ENCODE results near the gene SAP30BP. TPM values are rescaled to one million over a fixed set of nuclear protein-coding genes. Genes with fewer than 3 reads are reported as not detected.

The SAP30BP gene
- total and polyA plus RNA-seq, 2 donors: 72.4 to 85.4 TPM

DNA sequence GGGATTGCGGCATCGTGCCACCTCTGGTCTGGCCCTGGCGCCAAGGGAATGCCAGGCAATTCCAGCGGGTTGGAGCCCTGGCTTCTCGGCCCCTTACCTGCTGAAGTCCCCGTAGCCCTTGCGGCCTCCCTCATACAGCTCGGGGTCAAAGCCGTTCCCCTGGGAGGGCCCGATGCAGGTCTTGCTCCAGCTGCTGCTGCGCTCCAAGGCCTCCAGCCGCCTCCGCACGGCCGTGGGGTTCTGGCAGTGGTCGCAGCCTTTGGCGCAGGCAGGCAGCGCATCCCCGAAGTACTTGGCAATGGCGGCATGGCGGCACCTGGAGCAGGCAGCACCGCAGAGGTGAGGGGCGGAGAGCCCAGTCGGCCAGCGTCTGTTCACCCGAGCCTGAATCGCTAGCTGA lies 35.8 kb upstream of the SAP30BP start:
- DNase-seq (ENCODE audit: low read depth in 6 of 9, low spot score in 9 of 9): no peak
- Histone ChIP-seq H3K27ac (ENCODE audit: low read depth in 1 of 2, low read length in 1 of 2) (no peak overlapping the region), H3K36me3 (ENCODE audit: control insufficient read depth in 2 of 2, insufficient read depth in 2 of 2, low read length in 1 of 2) (peaks cover 14 to 15% of the 10 kb centered on the region in 2 donors), H3K9me3 (ENCODE audit: control insufficient read depth in 2 of 2, insufficient read depth in 1 of 2, low read length in 1 of 2) (peaks cover 0 to 6% of the 10 kb centered on the region in 2 donors), H3K4me3 (ENCODE audit: low read length in 2 of 2) (no peak overlapping the region), H3K27me3 (ENCODE audit: control insufficient read depth in 2 of 2, insufficient read depth in 1 of 2, low read length in 1 of 2) (no peaks in the 10 kb centered on the region), H3K4me1 (ENCODE audit: control insufficient read depth in 2 of 2, insufficient read depth in 2 of 2, low read length in 2 of 2) (peaks cover 8 to 23% of the 10 kb centered on the region in 2 donors)
- 95% methylated on average over 27 of the region's 27 CpGs for WGBS

DNA sequence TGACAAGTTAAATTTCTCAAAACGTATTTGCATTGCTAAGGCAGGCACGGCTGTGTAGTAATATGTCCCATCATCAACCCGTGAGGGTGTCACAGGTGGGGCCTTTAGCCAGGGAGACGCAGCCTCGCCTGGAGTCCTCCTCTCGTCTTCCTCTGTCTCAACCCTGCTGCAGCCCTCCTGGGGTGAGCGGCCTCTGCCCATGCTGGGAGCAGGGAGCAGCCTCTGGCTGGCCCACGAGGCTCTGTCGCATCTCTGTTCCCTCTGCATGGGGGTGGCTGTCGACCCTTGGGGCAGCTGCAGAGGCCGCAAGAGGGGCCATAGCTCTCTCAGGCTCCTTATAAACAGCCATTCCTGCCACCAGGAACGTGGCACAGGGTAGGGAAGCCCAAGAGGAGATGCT lies 34.7 kb upstream of the SAP30BP start:
- Histone ChIP-seq H3K4me3 (ENCODE audit: low read length in 2 of 2) (no peak overlapping the region), H3K27me3 (ENCODE audit: control insufficient read depth in 2 of 2, insufficient read depth in 1 of 2, low read length in 1 of 2) (no peaks in the 10 kb centered on the region), H3K4me1 (ENCODE audit: control insufficient read depth in 2 of 2, insufficient read depth in 2 of 2, low read length in 2 of 2) (peaks cover 8 to 23% of the 10 kb centered on the region in 2 donors), H3K36me3 (ENCODE audit: control insufficient read depth in 2 of 2, insufficient read depth in 2 of 2, low read length in 1 of 2) (peaks cover 4% of the 10 kb centered on the region in 2 donors), H3K27ac (ENCODE audit: low read depth in 1 of 2, low read length in 1 of 2) (no peak overlapping the region), H3K9me3 (ENCODE audit: control insufficient read depth in 2 of 2, insufficient read depth in 1 of 2, low read length in 1 of 2) (peaks cover 0 to 6% of the 10 kb centered on the region in 2 donors)
- WGBS: 91% methylated on average over 12 of the region's 12 CpGs
- DNase-seq (ENCODE audit: low read depth in 6 of 9, low spot score in 9 of 9): no peak

DNA sequence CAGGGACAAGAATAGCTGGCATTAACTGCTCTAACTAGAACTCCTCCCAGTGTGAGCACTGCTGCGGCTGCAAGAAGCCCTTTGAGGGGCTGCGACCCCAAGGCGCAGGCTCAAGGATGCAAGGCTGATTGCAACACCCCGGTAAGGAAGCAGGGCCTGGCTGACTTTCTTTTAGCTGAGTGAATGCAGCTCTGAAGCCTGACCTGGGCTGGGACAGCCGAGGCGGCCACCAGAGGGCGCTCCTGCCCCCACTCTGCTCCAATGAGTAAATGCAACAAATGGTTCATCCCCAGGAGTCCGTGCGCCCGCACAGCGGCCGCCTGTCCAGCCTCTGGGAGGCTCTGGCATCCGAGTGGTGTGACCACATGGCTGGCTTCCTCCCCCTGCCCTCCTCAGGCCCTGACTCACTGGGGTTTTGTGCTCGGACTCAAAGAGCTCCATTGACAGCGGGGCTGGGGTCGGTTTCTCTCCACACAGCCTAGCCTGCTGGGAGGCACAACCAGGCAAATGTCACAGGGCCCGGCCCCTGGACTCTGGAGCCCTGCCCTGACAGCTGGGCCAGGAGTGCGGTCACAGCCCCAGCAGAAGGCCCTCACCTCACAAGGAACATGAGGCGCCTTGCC lies 34.2 kb upstream of the SAP30BP start, which contains the start of gene SMIM5:
SMIM5 (plus strand) TSS at position 572 of the 623 bp plus-strand sequence. CDS start 6,768 bp downstream, outside the sequence.
- Histone ChIP-seq H3K4me3 (ENCODE audit: low read length in 2 of 2) (no peak within 1 kb of the TSS), H3K36me3 (ENCODE audit: control insufficient read depth in 2 of 2, insufficient read depth in 2 of 2, low read length in 1 of 2) (peaks cover 4 to 7% of the 10 kb centered on the region in 2 donors), H3K27ac (ENCODE audit: low read depth in 1 of 2, low read length in 1 of 2) (peak within 1 kb of the TSS in 1 of 2 donors; percentile 55), H3K27me3 (ENCODE audit: control insufficient read depth in 2 of 2, insufficient read depth in 1 of 2, low read length in 1 of 2) (no peaks in the 10 kb centered on the region), H3K4me1 (ENCODE audit: control insufficient read depth in 2 of 2, insufficient read depth in 2 of 2, low read length in 2 of 2) (peaks cover 8 to 23% of the 10 kb centered on the region in 2 donors), H3K9me3 (ENCODE audit: control insufficient read depth in 2 of 2, insufficient read depth in 1 of 2, low read length in 1 of 2) (peaks cover 0 to 6% of the 10 kb centered on the region in 2 donors)
- peak; percentile 45 to 88 (median 67) for DNase-seq (ENCODE audit: low read depth in 6 of 9, low spot score in 9 of 9)
- WGBS: 32% methylated on average over 19 of the region's 19 CpGs

DNA sequence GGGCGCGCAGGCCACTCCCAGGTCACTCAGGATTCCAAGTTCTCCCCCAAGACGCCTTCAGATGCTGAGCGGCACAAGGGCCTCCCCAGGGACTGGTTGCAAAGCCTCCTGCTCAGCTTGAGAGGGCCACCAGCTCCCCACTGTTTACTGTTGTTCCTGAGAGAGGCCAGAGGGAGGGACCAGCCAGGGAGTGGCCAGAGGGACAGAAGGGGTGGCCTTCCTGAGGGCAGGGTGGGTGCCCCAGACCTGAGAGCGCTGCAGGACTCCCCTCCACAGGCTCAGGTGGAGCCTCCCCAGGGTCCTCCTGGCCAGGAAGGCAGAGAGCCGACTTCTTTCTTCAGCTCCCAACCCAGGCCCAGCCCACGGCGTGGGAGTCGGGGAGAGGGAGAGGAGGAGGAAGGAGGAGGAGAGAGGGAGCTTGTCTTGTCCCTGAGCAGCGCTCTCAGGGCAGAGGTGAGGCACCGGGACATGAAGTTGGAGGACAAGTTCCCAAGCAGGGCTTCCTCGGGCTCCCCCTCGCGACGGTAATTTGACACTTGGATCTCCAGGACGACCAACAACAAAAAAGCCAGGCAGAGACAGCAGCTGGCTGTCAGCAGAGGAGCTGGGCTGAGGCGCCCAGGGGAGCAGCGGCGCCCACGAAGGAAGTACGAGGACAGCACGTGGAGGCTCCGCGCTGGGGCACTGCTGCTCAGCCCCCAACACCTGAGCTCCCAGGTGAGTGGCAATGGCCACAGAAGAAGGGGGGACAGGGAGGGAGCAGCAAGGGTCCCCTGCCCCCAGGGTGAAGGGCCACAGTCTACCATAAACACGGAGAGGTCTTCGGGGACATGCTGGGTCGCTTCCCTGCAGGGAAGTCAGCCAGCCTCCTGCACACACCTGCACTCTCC lies 33.4 kb upstream of the SAP30BP start:
- WGBS: 29% methylated on average over 27 of the region's 27 CpGs
- no peaks in the 10 kb centered on the region for H3K27me3 ChIP-seq (ENCODE audit: control insufficient read depth in 2 of 2, insufficient read depth in 1 of 2, low read length in 1 of 2)
- no peak overlapping the region for H3K4me3 ChIP-seq (ENCODE audit: low read length in 2 of 2)
- peaks cover 0 to 6% of the 10 kb centered on the region in 2 donors for H3K9me3 ChIP-seq (ENCODE audit: control insufficient read depth in 2 of 2, insufficient read depth in 1 of 2, low read length in 1 of 2)
- peak; percentile 55 to 89 (median 70) for DNase-seq (ENCODE audit: low read depth in 6 of 9, low spot score in 9 of 9)
- H3K4me1 ChIP-seq (ENCODE audit: control insufficient read depth in 2 of 2, insufficient read depth in 2 of 2, low read length in 2 of 2): peaks cover 8 to 23% of the 10 kb centered on the region in 2 donors
- peak overlapping the region in 1 of 2 donors; percentile 55 for H3K27ac ChIP-seq (ENCODE audit: low read depth in 1 of 2, low read length in 1 of 2)
- peaks cover 4 to 8% of the 10 kb centered on the region in 2 donors for H3K36me3 ChIP-seq (ENCODE audit: control insufficient read depth in 2 of 2, insufficient read depth in 2 of 2, low read length in 1 of 2)

DNA sequence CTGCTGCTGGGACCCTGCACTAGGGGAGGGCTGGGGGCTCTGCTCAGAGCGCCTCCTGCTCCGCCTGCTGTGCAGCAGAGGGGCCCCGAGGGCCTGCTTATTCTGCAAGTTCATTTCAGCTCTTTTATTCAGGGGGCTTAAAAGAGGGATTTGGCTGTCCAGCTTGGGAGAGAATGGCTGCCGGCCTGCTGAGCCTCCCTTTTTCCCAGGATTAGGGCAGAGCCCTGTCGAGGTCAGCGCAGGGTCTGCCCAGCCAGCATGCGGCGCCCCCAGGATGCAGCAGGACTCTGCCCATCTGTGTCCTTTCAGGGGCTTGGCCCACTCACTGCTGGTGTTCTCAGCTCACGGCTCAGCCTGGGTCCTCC lies 32.8 kb upstream of the SAP30BP start:
- no peak overlapping the region for H3K4me3 ChIP-seq (ENCODE audit: low read length in 2 of 2)
- H3K4me1 ChIP-seq (ENCODE audit: control insufficient read depth in 2 of 2, insufficient read depth in 2 of 2, low read length in 2 of 2): peaks cover 8 to 23% of the 10 kb centered on the region in 2 donors
- 95% methylated on average over 9 of the region's 9 CpGs for WGBS
- H3K36me3 ChIP-seq (ENCODE audit: control insufficient read depth in 2 of 2, insufficient read depth in 2 of 2, low read length in 1 of 2): peaks cover 2 to 14% of the 10 kb centered on the region in 2 donors
- H3K9me3 ChIP-seq (ENCODE audit: control insufficient read depth in 2 of 2, insufficient read depth in 1 of 2, low read length in 1 of 2): peaks cover 0 to 6% of the 10 kb centered on the region in 2 donors
- no peak for DNase-seq (ENCODE audit: low read depth in 6 of 9, low spot score in 9 of 9)
- H3K27ac ChIP-seq (ENCODE audit: low read depth in 1 of 2, low read length in 1 of 2): peak overlapping the region in 1 of 2 donors; percentile 55
- H3K27me3 ChIP-seq (ENCODE audit: control insufficient read depth in 2 of 2, insufficient read depth in 1 of 2, low read length in 1 of 2): no peaks in the 10 kb centered on the region

DNA sequence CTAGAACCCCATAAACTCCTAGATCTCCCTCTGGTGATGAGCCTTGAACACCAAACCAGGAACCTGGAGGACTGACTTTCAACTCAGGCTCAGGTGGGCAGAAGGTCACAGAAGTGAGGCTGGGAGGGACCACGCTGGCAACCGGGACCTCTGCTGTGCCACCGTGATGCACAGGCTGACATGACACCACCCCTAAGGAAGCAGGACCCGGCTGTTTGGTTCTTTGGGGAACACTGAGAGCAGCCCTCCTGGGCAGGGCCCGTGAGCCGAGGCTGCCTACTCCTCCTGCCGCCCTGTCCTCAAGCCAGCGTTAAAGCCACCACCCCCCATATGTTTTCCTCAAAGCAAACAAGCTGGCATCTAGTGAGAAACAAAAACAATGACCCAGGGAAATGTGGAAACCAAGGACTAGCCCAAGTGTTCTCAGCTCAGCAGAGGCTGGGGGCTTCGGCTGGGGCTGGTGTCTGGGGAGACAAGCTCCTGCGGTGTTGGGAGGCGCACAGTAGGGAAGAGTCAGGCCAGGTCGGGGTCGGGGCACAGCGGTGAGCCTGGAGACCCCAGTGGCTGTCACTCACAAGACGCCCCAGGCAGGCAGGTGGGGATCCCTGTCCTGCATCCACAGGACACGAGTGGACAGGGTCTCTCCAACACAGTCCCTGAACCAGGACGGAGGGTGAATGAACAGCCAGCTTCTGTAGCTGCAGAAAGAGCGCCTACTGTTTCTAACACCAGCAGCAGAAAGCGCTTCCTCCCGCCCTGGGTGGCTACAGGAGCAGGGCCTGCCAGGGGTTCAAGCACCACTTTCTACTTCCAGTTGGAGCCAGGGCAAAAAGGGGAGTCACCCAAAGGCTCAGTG lies 32.2 kb upstream of the SAP30BP start:
- Histone ChIP-seq H3K9me3 (ENCODE audit: control insufficient read depth in 2 of 2, insufficient read depth in 1 of 2, low read length in 1 of 2) (peaks cover 0 to 6% of the 10 kb centered on the region in 2 donors), H3K4me3 (ENCODE audit: low read length in 2 of 2) (no peak overlapping the region), H3K4me1 (ENCODE audit: control insufficient read depth in 2 of 2, insufficient read depth in 2 of 2, low read length in 2 of 2) (peaks cover 8 to 23% of the 10 kb centered on the region in 2 donors), H3K36me3 (ENCODE audit: control insufficient read depth in 2 of 2, insufficient read depth in 2 of 2, low read length in 1 of 2) (peaks cover 0 to 21% of the 10 kb centered on the region in 2 donors), H3K27me3 (ENCODE audit: control insufficient read depth in 2 of 2, insufficient read depth in 1 of 2, low read length in 1 of 2) (no peaks in the 10 kb centered on the region), H3K27ac (ENCODE audit: low read depth in 1 of 2, low read length in 1 of 2) (no peak overlapping the region)
- DNase-seq (ENCODE audit: low read depth in 6 of 9, low spot score in 9 of 9): no peak
- 95% methylated on average over 20 of the region's 20 CpGs for WGBS

DNA sequence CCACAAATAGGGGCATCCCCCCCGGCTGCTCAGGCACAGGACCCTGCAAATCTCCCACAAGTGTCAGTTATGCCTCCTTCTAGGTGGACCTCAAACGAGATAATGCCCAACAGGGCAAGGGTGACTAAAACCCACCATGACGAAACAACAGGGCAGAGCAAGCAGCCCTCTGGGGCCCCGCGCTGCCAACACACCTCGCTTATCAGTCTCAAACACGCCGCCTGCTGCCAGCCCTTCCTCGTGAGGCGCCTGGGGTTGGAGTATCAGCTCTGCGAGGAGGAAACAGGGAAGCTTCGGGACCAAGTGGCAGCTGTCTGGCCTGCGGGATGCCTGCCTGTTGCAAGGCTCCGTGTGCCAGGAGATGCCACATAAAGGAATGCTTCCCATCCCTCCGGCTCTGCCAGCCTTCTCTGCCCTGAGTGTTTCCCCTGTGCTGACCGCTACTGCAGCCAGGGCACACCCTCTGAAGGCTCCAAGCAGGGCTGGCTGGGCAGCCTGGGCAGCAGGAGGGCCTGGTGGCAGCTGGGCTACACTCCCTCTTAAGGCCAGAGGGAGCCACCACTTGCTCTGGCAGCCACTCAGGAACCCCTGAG lies 31.4 kb upstream of the SAP30BP start:
- Histone ChIP-seq H3K36me3 (ENCODE audit: control insufficient read depth in 2 of 2, insufficient read depth in 2 of 2, low read length in 1 of 2) (peaks cover 0 to 25% of the 10 kb centered on the region in 2 donors), H3K4me1 (ENCODE audit: control insufficient read depth in 2 of 2, insufficient read depth in 2 of 2, low read length in 2 of 2) (peaks cover 8 to 23% of the 10 kb centered on the region in 2 donors), H3K9me3 (ENCODE audit: control insufficient read depth in 2 of 2, insufficient read depth in 1 of 2, low read length in 1 of 2) (peaks cover 0 to 6% of the 10 kb centered on the region in 2 donors), H3K27ac (ENCODE audit: low read depth in 1 of 2, low read length in 1 of 2) (no peak overlapping the region), H3K27me3 (ENCODE audit: control insufficient read depth in 2 of 2, insufficient read depth in 1 of 2, low read length in 1 of 2) (no peaks in the 10 kb centered on the region), H3K4me3 (ENCODE audit: low read length in 2 of 2) (no peak overlapping the region)
- no peak for DNase-seq (ENCODE audit: low read depth in 6 of 9, low spot score in 9 of 9)
- 85% methylated on average over 16 of the region's 16 CpGs for WGBS

DNA sequence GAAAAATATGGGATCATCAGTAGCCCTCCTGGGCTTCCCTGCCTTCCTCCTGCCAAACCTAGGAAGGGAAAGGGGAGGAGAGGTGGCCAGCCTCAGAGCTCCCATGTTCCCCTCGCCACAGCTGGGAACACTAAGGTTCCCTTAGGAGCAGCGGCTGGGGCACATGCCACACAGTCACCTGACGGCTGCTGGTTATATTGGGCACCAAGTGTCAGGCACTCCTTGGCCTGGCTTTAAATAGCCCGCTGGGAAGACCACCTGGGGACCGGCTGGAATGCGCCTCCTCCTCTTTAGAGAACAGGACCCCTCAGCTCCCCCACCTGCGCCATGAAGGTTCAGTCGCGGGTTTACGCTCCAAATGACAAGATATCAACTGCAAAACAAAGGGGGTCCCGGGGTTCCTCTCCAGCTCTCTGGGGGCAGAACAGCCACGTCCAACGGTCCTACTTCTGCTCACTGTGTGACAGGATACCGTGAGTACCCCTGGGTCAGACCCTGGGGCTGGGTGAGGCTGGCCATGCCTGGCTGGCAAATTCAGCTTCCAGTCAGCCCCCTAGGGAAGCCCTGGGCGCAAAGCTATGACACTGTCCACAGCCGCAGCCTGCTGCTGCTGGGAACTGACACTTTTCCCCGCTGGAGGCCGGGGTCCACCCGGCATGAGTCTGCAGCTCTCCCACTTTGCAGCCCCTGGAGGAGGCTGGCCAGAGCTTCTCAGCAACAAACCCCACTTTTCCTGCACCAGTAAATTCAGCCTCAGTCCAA lies 30.6 kb upstream of the SAP30BP start:
- no peaks in the 10 kb centered on the region for H3K27me3 ChIP-seq (ENCODE audit: control insufficient read depth in 2 of 2, insufficient read depth in 1 of 2, low read length in 1 of 2)
- peaks cover 0 to 22% of the 10 kb centered on the region in 2 donors for H3K36me3 ChIP-seq (ENCODE audit: control insufficient read depth in 2 of 2, insufficient read depth in 2 of 2, low read length in 1 of 2)
- WGBS: 97% methylated on average over 19 of the region's 19 CpGs
- H3K4me1 ChIP-seq (ENCODE audit: control insufficient read depth in 2 of 2, insufficient read depth in 2 of 2, low read length in 2 of 2): peaks cover 8 to 23% of the 10 kb centered on the region in 2 donors
- H3K4me3 ChIP-seq (ENCODE audit: low read length in 2 of 2): no peak overlapping the region
- H3K27ac ChIP-seq (ENCODE audit: low read depth in 1 of 2, low read length in 1 of 2): no peak overlapping the region
- no peak for DNase-seq (ENCODE audit: low read depth in 6 of 9, low spot score in 9 of 9)
- H3K9me3 ChIP-seq (ENCODE audit: control insufficient read depth in 2 of 2, insufficient read depth in 1 of 2, low read length in 1 of 2): peaks cover 0 to 6% of the 10 kb centered on the region in 2 donors
